ENCODE results near the gene PLA2G2C.

PLA2G2C gene

GRCh38 chr1:20180129-20180843 lies 6.0 kb downstream of the PLA2G2C start:
- TF ChIP-seq, protein P1, sequence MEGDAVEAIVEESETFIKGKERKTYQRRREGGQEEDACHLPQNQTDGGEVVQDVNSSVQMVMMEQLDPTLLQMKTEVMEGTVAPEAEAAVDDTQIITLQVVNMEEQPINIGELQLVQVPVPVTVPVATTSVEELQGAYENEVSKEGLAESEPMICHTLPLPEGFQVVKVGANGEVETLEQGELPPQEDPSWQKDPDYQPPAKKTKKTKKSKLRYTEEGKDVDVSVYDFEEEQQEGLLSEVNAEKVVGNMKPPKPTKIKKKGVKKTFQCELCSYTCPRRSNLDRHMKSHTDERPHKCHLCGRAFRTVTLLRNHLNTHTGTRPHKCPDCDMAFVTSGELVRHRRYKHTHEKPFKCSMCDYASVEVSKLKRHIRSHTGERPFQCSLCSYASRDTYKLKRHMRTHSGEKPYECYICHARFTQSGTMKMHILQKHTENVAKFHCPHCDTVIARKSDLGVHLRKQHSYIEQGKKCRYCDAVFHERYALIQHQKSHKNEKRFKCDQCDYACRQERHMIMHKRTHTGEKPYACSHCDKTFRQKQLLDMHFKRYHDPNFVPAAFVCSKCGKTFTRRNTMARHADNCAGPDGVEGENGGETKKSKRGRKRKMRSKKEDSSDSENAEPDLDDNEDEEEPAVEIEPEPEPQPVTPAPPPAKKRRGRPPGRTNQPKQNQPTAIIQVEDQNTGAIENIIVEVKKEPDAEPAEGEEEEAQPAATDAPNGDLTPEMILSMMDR (IDR thresholded peaks at IDR 0.05; ENCODE audit: low read depth, low read length, missing control alignments): no peak
- DNase-seq (ENCODE audit: low read depth): no peak
- no peak overlapping the region for H3K4me3 ChIP-seq (ENCODE audit: low read depth, low read length)

DNA sequence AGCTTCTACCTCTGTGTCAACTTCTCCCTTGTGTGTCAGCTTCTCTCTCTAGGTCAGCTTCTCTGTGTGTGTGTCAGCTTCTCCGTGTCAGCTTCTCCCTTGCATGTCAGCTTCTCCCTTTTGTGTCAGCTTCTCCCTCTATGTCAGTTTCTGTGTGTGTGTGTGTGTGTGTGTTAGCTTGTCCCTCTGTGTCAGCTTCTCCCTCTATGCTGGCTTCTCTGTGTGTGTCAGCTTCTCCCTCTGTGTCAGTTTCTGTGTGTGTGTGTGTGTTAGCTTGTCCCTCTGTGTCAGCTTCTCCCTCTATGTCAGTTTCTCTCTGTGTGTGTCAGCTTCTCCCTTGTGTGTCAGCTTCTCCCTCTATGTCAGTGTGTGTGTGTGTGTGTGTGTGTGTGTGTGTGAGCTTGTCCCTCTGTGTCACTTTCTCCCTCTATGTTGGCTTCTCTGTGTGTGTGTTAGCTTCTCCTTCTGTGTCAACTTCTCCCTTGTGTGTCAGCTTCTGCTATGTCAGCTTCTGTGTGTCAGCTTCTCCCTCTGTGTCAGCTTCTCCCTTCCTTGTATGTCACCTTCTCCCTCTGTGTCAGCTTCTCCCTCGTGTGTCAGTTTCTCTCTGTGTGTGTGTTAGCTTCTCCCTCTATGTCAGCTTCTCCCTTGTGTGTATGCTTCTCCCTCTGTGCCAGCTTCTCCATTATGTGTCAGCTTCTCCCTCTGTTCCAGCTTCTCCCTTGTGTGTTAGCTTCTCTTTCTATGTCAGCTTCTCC lies 6.8 kb downstream of the PLA2G2C start:
- no peak overlapping the region for H3K4me3 ChIP-seq (ENCODE audit: low read depth, low read length)
- TF ChIP-seq, protein P1 (IDR thresholded peaks at IDR 0.05; ENCODE audit: low read depth, low read length, missing control alignments): no peak
- DNase-seq (ENCODE audit: low read depth): no peak

DNA sequence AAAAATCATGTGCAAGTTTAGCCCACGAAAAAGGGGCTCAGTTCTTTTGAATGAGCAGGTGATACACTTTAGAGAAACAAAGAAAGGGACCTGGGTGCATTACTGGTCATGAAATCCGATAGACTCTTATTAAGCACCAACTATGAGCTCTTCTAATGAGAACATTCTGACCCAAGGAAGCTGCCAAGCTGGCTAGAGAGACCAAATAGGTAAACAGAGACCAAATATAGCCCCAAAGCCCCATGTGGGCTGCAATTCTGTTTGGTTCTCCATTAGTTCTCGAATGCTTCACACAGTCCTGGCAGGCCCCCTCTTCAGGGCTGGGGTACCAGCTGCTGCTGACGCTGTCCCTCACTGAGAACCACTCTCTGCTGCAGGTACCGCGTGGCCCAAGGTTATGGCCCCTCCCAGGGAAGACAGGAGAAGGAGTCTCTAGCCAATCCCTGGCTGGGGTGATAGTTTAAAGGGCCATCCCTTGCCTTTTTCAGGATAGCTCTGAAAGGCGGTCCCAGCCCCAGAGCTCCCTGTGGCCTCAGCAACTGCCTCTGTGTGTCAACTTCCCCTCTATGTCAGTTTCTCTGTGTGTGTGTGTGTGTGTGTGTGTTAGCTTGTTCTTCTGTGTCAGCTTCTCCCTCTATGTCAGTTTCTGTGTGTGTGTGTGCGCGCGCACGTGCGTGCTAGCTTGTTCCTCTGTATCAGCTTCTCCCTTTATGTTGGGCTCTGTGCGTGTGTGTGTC lies 7.5 kb downstream of the PLA2G2C start:
- TF ChIP-seq, protein P1 (IDR thresholded peaks at IDR 0.05; ENCODE audit: low read depth, low read length, missing control alignments): no peak
- no peak for DNase-seq (ENCODE audit: low read depth)
- H3K4me3 ChIP-seq (ENCODE audit: low read depth, low read length): no peak overlapping the region

DNA sequence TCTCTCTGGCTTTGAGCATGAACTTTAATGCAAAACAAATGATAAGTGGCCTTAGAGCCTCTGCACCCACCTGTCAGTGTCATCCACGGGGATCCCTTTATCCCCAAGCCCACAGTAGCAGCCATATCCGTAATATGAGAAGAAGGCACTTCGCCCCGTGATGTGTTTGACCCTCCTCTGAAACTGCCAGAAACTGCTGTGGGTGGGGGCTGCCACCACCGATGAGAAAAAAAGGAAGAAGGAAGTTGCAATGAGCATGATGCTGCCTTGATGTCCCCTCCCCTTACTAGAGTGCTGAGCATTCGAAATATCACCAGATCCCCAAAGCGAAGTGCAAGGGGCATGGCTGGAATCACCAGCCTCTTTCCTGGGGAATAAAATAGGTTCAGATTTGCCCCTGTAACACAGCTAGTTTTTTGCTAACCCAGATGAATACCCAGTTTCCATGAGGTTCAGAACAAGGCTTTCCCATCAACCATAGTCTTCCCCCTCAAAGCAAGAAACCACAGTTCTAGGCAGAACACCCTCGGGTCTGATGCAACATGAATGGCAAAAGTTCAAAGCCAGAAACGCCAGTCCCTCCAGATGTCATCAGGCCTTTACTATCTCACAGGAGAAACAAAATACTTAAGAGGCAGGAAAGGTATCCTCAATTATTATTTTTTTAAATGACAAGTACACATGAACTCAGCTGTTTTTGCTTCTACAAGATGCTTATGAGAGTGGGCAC lies 11.2 kb downstream of the PLA2G2C start:
- H3K4me3 ChIP-seq (ENCODE audit: low read depth, low read length): no peak overlapping the region
- TF ChIP-seq, protein P1 (IDR thresholded peaks at IDR 0.05; ENCODE audit: low read depth, low read length, missing control alignments): no peak
- DNase-seq (ENCODE audit: low read depth): no peak

GRCh38 chr1:20172033-20172590 lies 14.2 kb downstream of the PLA2G2C start:
- no peak for DNase-seq (ENCODE audit: low read depth)
- TF ChIP-seq, protein P1 (IDR thresholded peaks at IDR 0.05; ENCODE audit: low read depth, low read length, missing control alignments): no peak
- no peak overlapping the region for H3K4me3 ChIP-seq (ENCODE audit: low read depth, low read length)

- TF ChIP-seq, protein P1 (IDR thresholded peaks at IDR 0.05; ENCODE audit: low read depth, low read length, missing control alignments): no peak
- no peak overlapping the region for H3K4me3 ChIP-seq (ENCODE audit: low read depth, low read length)
- no peak for DNase-seq (ENCODE audit: low read depth)
Observed at GRCh38 chr1:20169932-20170331, 16.4 kb downstream of the PLA2G2C start.
